GM12892 (cell line): Measurements from ENCODE around the gene APPL1.

ENCODE experiments used
- POLR2A ChIP-seq: IDR thresholded peaks from 2 replicates; pipeline ENCODE4 v1.6.1; 2011; ENCODE audit warnings: low read depth, low read length, control low read depth
- POLR2AphosphoS5 ChIP-seq: IDR thresholded peaks from 2 replicates; pipeline ENCODE4 v1.6.1; 2011; ENCODE audit warnings: low read depth, low read length, control low read depth

GRCh38 chr3:57194641-57195040, 32.9 kb upstream of the APPL1 start:
- TF ChIP-seq POLR2A = no peak
- TF ChIP-seq POLR2AphosphoS5 = no peak
